H9 (cell line): ENCODE measurements around the gene KCNJ10. TPM values are rescaled to one million over a fixed set of nuclear protein-coding genes. Genes with fewer than 3 reads are reported as not detected.

ENCODE experiments used
- DNase-seq: peaks from one replicate; pipeline ENCODE4 v3.0.0-alpha.2; 2017
- H2AFZ ChIP-seq: one replicate; pipeline ENCODE4 v1.6.1; 2013; ENCODE audit warnings: mild to moderate bottlenecking, low read length, control low read depth, moderate library complexity
- H2AK5ac ChIP-seq: 2 replicates; pipeline ENCODE4 v1.6.1; 2013; ENCODE audit warnings: low read length, control low read depth, mixed read lengths; ENCODE audit not compliant: insufficient read length
- H2BK120ac ChIP-seq: one replicate; pipeline ENCODE4 v1.6.1; 2013; ENCODE audit warnings: low read depth, mild to moderate bottlenecking, low read length, control low read depth, inconsistent platforms; ENCODE audit not compliant: poor library complexity, severe bottlenecking
- H2BK12ac ChIP-seq: 2 replicates; pipeline ENCODE4 v1.6.1; 2013; ENCODE audit warnings: low read length, control low read depth, mixed read lengths, low read depth; ENCODE audit not compliant: insufficient read length
- H2BK15ac ChIP-seq: 2 replicates; pipeline ENCODE4 v1.6.1; 2013; ENCODE audit warnings: low read depth, low read length, control low read depth
- H2BK20ac ChIP-seq: one replicate; pipeline ENCODE4 v1.6.1; 2013; ENCODE audit warnings: low read depth, mild to moderate bottlenecking, low read length, control low read depth, inconsistent platforms; ENCODE audit not compliant: poor library complexity, severe bottlenecking
- H2BK5ac ChIP-seq: 2 replicates; pipeline ENCODE4 v1.6.1; 2013; ENCODE audit warnings: low read length, control low read depth, mixed read lengths; ENCODE audit not compliant: insufficient read length
- H3K14ac ChIP-seq: 2 replicates; pipeline ENCODE4 v1.6.1; 2013; ENCODE audit warnings: low read length, control low read depth; ENCODE audit not compliant: insufficient read depth
- H3K18ac ChIP-seq: 2 replicates; pipeline ENCODE4 v1.6.1; 2013; ENCODE audit warnings: low read depth, mild to moderate bottlenecking, mixed read lengths, low read length, control low read depth; ENCODE audit not compliant: insufficient read length
- H3K23ac ChIP-seq: 2 replicates; pipeline ENCODE4 v1.6.1; 2013; ENCODE audit warnings: low read length, control low read depth, mixed read lengths, low read depth; ENCODE audit not compliant: insufficient read length
- H3K23me2 ChIP-seq: 2 replicates; pipeline ENCODE4 v1.6.1; 2013; ENCODE audit warnings: low read depth, mild to moderate bottlenecking, mixed read lengths, low read length, control low read depth; ENCODE audit not compliant: insufficient read length, poor library complexity, severe bottlenecking
- H3K27ac ChIP-seq: 2 replicates; pipeline ENCODE4 v1.5.1; 2013; ENCODE audit warnings: low read length, control low read depth, mixed read lengths, low read depth; ENCODE audit not compliant: insufficient read length
- H3K27me3 ChIP-seq: 2 replicates; pipeline ENCODE4 v1.6.1; 2013; ENCODE audit warnings: low read length, control low read depth, inconsistent platforms; ENCODE audit not compliant: insufficient read depth
- H3K4ac ChIP-seq: 2 replicates; pipeline ENCODE4 v1.6.1; 2013; ENCODE audit warnings: low read depth, mild to moderate bottlenecking, control low read depth, inconsistent platforms, low read length, moderate library complexity
- H3K4me1 ChIP-seq: 2 replicates; pipeline ENCODE4 v1.6.1; 2013; ENCODE audit warnings: low read length, control low read depth, inconsistent platforms; ENCODE audit not compliant: insufficient read depth
- H3K4me2 ChIP-seq: 2 replicates; pipeline ENCODE4 v1.6.1; 2013; ENCODE audit warnings: low read length, control low read depth, mixed read lengths; ENCODE audit not compliant: insufficient read length, insufficient read depth
- H3K56ac ChIP-seq: 2 replicates; pipeline ENCODE4 v1.6.1; 2013; ENCODE audit warnings: low read depth, mild to moderate bottlenecking, mixed read lengths, low read length, control low read depth; ENCODE audit not compliant: insufficient read length
- H3K79me1 ChIP-seq: 2 replicates; pipeline ENCODE4 v1.6.1; 2013; ENCODE audit warnings: low read depth, mild to moderate bottlenecking, moderate library complexity, low read length, control low read depth, inconsistent platforms; ENCODE audit not compliant: insufficient read depth, poor library complexity, severe bottlenecking
- H3K79me2 ChIP-seq: 2 replicates; pipeline ENCODE4 v1.6.1; 2013; ENCODE audit warnings: low read length, control low read depth, inconsistent platforms; ENCODE audit not compliant: insufficient read depth
- H3K9ac ChIP-seq: 2 replicates; pipeline ENCODE4 v1.6.1; 2013; ENCODE audit warnings: low read length, control low read depth, mixed read lengths; ENCODE audit not compliant: insufficient read length; ENCODE audit errors: extremely low read depth
- H3K9me3 ChIP-seq: one replicate; pipeline ENCODE4 v1.6.1; 2013; ENCODE audit warnings: low read depth, low read length, inconsistent platforms; ENCODE audit not compliant: control insufficient read depth
- H3T11ph ChIP-seq: one replicate; pipeline ENCODE4 v1.6.1; 2013; ENCODE audit warnings: mild to moderate bottlenecking, low read length, control low read depth, inconsistent platforms
- H4K20me1 ChIP-seq: one replicate; pipeline ENCODE4 v1.6.1; 2013; ENCODE audit not compliant: control insufficient read depth, insufficient read length, insufficient read depth
- H4K5ac ChIP-seq: 2 replicates; pipeline ENCODE4 v1.6.1; 2013; ENCODE audit warnings: low read depth, mild to moderate bottlenecking, mixed read lengths, low read length, control low read depth; ENCODE audit not compliant: insufficient read length
- H4K8ac ChIP-seq: replicated peaks from 2 replicates; pipeline ENCODE4 v1.6.1; 2013; ENCODE audit warnings: low read length, control low read depth, mixed read lengths, low read depth; ENCODE audit not compliant: insufficient read length
- H4K91ac ChIP-seq: 2 replicates; pipeline ENCODE4 v1.6.1; 2013; ENCODE audit warnings: low read depth, mild to moderate bottlenecking, moderate library complexity, mixed read lengths, low read length, control low read depth; ENCODE audit not compliant: insufficient read length
- H3K27ac Mint-ChIP-seq, 3 experiments: 2 replicates in 2 of 3; 3 replicates in 1 of 3; pipeline ENCODE4 v1.8.0; 2020 to 2021; ENCODE audit warnings: mixed read lengths in 3 of 3, mild to moderate bottlenecking in 1 of 3, moderate library complexity in 1 of 3
- H3K27me3 Mint-ChIP-seq: 2 replicates; pipeline ENCODE4 v1.8.0; 2021; ENCODE audit warnings: low read depth, mild to moderate bottlenecking, moderate library complexity, mixed read lengths
- H3K36me3 Mint-ChIP-seq, 3 experiments: 2 replicates in 2 of 3; 3 replicates in 1 of 3; pipeline ENCODE4 v1.8.0; 2020 to 2021; ENCODE audit warnings: low read depth in 3 of 3, mixed read lengths in 3 of 3; ENCODE audit not compliant: insufficient read depth in 1 of 3
- H3K4me1 Mint-ChIP-seq, 2 experiments: 2 replicates each; pipeline ENCODE4 v1.8.0; 2020; ENCODE audit warnings: mixed read lengths in 2 of 2
- H3K4me3 Mint-ChIP-seq, 2 experiments: 2 replicates in 1 of 2; 3 replicates in 1 of 2; pipeline ENCODE4 v1.8.0; 2020 to 2021; ENCODE audit warnings: mild to moderate bottlenecking in 2 of 2, mixed read lengths in 2 of 2, moderate library complexity in 1 of 2
- H3K9me3 Mint-ChIP-seq, 2 experiments: 2 replicates in 1 of 2; 3 replicates in 1 of 2; pipeline ENCODE4 v1.8.0; 2020; ENCODE audit warnings: mild to moderate bottlenecking in 2 of 2, mixed read lengths in 2 of 2, moderate library complexity in 1 of 2
- CTCF ChIP-seq: fragments of 200-600 bp; sonication (generic); conservative IDR thresholded peaks from 3 replicates; pipeline ENCODE4 v1.8.0; 2021; ENCODE audit warnings: antibody characterized with exemption, mild to moderate bottlenecking
- total RNA-seq: library from RNA; stranded (reverse); gene quantifications from 2 replicates; pipeline ENCODE4 v1.2.1, GENCODE V29; 2021

The KCNJ10 gene
- total RNA-seq, 1 experiment from 2014 or later, result 0.44 TPM

DNA sequence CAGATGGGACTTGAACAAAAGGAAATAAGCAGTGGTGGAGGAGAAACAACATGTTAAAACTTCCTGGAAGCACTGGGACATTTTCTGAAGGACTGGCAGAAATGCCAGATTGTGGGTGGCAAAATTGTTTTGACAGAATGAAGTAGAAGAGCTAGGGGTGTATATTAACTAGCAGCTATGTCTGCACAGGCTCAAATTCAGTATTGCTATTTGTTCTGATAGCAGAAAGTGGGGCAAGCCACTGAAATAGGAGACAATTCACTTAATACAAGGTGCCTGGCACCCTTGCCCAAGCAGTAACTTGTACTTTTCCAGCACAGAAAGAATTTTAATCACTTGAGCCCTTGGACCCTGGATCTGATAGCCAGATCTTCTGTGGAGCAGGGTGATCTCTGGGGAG is 26.4 kb downstream of the KCNJ10 start:
- H2BK12ac ChIP-seq, result no peak overlapping the region
- Mint-ChIP-seq H3K36me3 (no peaks in the 10 kb centered on the region), H3K4me1 (peaks cover 20 to 22% of the 10 kb centered on the region in 2 experiments), H3K4me3 (no peak overlapping the region; a peak in 1 of 5 replicates), H3K27ac (no peak overlapping the region), H3K27me3 (peaks cover 15% of the 10 kb centered on the region), H3K9me3 (no peaks in the 10 kb centered on the region)
- TF ChIP-seq CTCF, result no peak
- no peak overlapping the region for H4K91ac ChIP-seq
- no peak overlapping the region for H3K18ac ChIP-seq
- H3K9me3 ChIP-seq, result no peaks in the 10 kb centered on the region
- H2BK20ac ChIP-seq, result no peak overlapping the region
- no peaks in the 10 kb centered on the region for H3K23me2 ChIP-seq
- H3K4me1 ChIP-seq, result peaks cover 4% of the 10 kb centered on the region; the same call in 1 of the 2 replicates
- H2BK15ac ChIP-seq, result no peak overlapping the region
- no peak overlapping the region for H3K9ac ChIP-seq
- H4K8ac ChIP-seq, result no peak overlapping the region
- H2BK120ac ChIP-seq, result no peak overlapping the region
- DNase-seq, result no peak
- H2BK5ac ChIP-seq, result no peak overlapping the region
- no peak overlapping the region for H3K23ac ChIP-seq
- H3K79me1 ChIP-seq, result no peaks in the 10 kb centered on the region
- no peak overlapping the region for H4K5ac ChIP-seq
- H3K56ac ChIP-seq, result no peak overlapping the region
- H3K14ac ChIP-seq, result no peak overlapping the region
- H3K4me2 ChIP-seq, result no peak overlapping the region
- H3K27ac ChIP-seq, result no peak overlapping the region
- no peaks in the 10 kb centered on the region for H3K27me3 ChIP-seq
- H3K79me2 ChIP-seq, result no peaks in the 10 kb centered on the region
- no peak overlapping the region for H3T11ph ChIP-seq
- no peak overlapping the region for H2AK5ac ChIP-seq
- no peak overlapping the region for H2AFZ ChIP-seq
- no peaks in the 10 kb centered on the region for H4K20me1 ChIP-seq
- no peak overlapping the region for H3K4ac ChIP-seq
